NT2/D1 (cell line): ENCODE data around the gene SGCD.

Experiments used
- SUZ12 ChIP-seq: IDR thresholded peaks from 2 replicates; pipeline ENCODE4 v1.6.1; 2011; ENCODE audit not compliant: insufficient read length, insufficient read depth; ENCODE audit errors: extremely low read depth
- YY1 ChIP-seq: IDR thresholded peaks from 2 replicates; pipeline ENCODE4 v1.6.1; 2011; ENCODE audit not compliant: insufficient read length, insufficient read depth
- ZNF274 ChIP-seq: IDR thresholded peaks from 2 replicates; pipeline ENCODE4 v1.6.1; 2011; ENCODE audit warnings: mild to moderate bottlenecking, low read depth, low read length

DNA sequence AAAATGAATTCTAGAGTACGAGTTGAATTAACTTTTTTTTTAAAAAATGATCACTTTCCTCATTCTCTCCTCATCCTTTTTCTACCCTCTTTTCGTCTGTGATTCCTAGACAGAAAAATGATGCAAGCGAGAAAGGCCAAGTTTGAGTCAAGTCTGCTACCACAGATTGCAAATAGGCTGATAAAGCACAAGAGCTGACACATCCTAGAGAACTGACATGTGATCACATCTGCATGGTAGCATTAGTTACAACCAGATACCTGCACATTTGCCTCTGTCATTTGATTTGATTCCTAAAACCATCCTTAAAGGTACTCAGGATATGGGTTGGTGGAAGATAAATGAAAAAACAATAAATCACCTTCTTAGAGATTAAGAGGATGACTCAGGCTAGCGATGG is 297.7 kb downstream of the SGCD start:
- TF ChIP-seq ZNF274 (no peak), YY1 (no peak), SUZ12 (no peak)
